Epithelial cell of esophagus (primary cell): ENCODE measurements around the gene RBMS1.
A peak's percentile ranks its signal among the peaks of the same experiment; 100 is the strongest.

ENCODE experiments used
- DNase-seq: peaks from one replicate; pipeline ENCODE4 v3.0.0; 2010; ENCODE audit warnings: low read depth
- H3K4me3 ChIP-seq: 2 replicates; pipeline ENCODE4 v1.5.1; 2011; ENCODE audit warnings: mild to moderate bottlenecking, low read length, control low read depth
- TF ChIP-seq, protein P1 (sequence below): IDR thresholded peaks from 2 replicates; pipeline ENCODE4 v1.5.1; 2011; ENCODE audit warnings: low read depth, mild to moderate bottlenecking, low read length, control low read depth, inconsistent platforms; ENCODE audit not compliant: insufficient read depth; ENCODE audit errors: missing control alignments

Gene RBMS1, protein sequence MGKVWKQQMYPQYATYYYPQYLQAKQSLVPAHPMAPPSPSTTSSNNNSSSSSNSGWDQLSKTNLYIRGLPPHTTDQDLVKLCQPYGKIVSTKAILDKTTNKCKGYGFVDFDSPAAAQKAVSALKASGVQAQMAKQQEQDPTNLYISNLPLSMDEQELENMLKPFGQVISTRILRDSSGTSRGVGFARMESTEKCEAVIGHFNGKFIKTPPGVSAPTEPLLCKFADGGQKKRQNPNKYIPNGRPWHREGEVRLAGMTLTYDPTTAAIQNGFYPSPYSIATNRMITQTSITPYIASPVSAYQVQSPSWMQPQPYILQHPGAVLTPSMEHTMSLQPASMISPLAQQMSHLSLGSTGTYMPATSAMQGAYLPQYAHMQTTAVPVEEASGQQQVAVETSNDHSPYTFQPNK

DNA sequence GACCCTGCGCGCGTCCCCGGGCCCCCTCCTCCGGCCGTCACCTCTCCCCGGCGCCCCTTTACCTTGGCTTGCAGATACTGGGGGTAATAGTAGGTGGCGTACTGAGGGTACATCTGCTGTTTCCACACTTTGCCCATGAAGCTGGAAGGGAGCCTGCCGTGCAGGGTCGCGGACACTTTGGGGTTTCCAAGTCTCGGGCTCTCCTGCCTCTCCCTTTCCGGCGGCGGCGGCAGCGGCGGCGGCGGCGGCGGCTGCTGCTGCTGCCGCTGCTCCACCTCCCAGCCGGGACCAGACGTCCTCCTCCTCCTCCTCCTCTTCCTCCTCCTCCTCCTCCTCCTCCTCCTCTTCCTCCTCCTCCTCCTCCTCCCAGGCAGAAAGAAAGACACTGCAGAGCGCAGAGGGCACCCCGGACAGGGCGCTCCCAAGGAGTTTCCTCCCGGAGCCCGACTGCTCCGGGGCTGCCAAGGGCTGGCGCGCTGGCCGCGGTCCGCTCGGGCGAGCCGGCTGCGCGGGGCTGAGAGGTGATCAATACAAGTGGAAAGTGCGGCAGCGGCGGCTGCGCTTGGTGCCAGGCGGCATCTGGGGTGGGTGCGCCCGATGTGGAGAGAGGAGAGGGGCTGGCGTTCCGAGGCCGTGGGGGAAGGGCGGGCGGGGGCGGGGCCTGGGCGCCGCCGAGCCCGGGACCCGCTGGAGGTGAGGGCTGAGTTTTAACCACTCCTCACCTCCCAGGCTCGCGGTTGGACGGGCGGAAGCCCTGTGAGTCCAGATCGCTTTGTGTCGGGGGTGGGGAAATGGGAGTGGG is at the start of gene RBMS1:
TSS of gene RBMS1 (minus strand) at position 581 of the 802 bp plus-strand sequence. CDS start at position 137, 444 bp downstream.
- TF ChIP-seq, protein P1, sequence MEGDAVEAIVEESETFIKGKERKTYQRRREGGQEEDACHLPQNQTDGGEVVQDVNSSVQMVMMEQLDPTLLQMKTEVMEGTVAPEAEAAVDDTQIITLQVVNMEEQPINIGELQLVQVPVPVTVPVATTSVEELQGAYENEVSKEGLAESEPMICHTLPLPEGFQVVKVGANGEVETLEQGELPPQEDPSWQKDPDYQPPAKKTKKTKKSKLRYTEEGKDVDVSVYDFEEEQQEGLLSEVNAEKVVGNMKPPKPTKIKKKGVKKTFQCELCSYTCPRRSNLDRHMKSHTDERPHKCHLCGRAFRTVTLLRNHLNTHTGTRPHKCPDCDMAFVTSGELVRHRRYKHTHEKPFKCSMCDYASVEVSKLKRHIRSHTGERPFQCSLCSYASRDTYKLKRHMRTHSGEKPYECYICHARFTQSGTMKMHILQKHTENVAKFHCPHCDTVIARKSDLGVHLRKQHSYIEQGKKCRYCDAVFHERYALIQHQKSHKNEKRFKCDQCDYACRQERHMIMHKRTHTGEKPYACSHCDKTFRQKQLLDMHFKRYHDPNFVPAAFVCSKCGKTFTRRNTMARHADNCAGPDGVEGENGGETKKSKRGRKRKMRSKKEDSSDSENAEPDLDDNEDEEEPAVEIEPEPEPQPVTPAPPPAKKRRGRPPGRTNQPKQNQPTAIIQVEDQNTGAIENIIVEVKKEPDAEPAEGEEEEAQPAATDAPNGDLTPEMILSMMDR: no peak
- H3K4me3 ChIP-seq: peak within 1 kb of the TSS; percentile 74
- peak; percentile 53 for DNase-seq

DNA sequence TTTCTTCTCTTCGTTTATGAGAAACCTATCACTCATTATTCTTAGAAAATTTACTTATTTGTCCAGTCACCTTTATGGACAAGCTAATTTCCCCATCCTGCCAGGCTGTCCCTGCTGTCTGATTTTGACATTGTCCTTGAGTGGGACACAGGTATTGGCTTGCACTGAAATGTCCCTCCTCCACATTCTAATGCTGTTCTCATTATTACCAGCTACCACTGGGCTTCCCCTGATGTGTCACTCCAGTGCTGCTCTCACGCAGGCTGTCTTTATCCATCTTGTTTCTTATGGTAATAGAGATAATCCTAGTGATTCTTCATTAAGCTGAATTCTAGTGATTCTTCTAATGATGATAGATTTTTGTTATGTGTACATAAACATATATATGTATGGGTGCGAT is 48.1 kb upstream of the RBMS1 start:
- TF ChIP-seq, protein P1: no peak
- no peak overlapping the region for H3K4me3 ChIP-seq
- no peak for DNase-seq

DNA sequence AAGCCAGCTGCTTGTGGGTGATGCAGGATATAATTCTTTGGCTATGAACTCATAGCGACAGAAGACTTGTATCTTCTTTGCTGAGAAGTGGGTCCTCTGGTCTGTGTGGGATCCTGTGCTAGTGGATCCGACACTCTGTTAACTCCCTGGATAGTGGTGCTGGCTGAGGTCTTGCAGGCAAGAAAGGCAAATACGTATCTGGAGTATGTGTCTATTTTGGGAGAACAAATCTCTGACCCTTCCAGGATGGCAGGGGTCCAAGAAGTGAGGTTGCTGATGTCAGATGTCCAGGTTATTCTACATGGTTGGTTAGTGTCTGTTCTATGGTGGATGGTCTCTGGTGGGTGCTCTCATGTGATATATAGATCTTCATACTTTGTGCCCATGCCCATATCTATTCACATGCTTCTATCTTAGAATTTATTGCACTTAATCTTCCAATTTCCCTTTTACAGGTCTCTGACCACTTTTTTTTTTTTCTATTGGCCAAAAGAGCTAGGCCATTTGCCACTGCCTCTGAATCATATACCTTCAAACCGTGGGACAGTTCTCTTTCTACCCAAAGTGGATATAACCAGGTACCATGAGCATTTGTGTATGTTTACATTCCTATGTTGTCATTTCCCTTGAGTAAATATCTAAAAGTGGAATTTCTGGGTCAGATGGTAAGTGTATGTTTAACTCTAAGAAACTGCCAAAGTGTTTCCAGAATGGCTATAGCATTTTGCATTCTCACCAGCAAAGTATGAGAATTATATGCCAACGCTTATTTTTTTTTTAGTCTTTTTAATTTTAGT is 45.1 kb upstream of the RBMS1 start:
- TF ChIP-seq, protein P1: no peak
- DNase-seq: no peak
- H3K4me3 ChIP-seq: no peak overlapping the region

DNA sequence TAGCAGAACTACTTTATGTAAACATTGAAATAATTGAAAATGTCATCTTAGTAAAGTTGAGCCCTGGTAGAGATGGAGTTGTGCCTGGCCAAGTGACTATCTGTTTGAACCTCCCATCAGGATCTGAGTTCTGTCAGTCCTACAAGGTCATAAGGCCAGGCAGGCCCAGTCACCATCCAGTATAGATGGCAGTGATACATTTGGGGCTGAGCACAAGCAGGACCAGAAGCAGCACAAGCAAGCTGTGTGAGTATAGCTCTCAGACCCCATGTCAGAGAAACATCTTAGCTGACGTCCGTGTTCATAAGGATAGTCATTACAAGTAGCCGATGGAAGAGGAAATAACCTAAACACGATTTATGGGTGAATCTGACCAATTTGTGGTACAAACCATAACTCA is 44.5 kb upstream of the RBMS1 start:
- TF ChIP-seq, protein P1: no peak
- H3K4me3 ChIP-seq: no peak overlapping the region
- DNase-seq: no peak

DNA sequence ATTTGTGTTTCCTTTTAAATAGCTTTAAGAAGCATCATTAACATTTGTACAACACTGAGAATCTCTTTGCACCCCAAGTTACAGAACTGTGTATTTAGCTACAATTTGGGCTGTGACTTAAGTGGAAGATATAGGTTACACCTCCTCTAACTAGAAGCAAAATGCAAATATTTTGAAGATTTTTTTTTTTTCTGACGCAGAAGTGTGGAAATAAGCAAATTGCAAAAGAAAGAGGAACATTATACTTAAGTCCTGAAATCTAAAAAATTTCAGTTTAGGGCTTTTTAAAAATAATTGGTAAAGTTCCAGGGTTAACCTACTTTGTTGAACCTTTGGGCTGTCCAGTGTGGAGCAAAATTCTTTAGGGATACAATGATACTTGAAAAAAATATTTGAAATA is 41.4 kb upstream of the RBMS1 start:
- H3K4me3 ChIP-seq: no peak overlapping the region
- DNase-seq: no peak
- TF ChIP-seq, protein P1: no peak

DNA sequence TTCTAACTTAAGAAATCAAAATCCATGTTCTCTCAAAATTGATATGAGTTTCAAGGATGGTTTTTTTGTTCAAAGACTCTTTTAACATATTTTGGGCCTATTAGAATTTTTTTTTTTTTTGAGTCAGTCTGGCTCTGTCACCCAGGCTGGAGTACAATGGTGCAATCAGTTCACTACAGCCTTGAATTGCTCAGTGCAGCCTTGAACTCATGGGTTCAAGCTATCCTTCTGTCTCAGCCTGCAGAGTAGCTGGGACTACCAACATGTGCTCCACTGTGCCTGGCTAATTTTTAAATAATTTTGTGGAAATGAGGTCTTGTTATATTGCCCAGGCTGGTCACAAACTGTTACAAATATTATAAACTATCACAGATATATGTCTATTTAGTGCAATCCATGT is 40.6 kb upstream of the RBMS1 start:
- TF ChIP-seq, protein P1: no peak
- DNase-seq: no peak
- no peak overlapping the region for H3K4me3 ChIP-seq
